Parathyroid adenoma (tissue), 2 donors: ENCODE measurements around the gene CNTNAP2.

Source experiments
- H2AFZ ChIP-seq: fragments of 300-600 bp; sonication (generic); one replicate; pipeline ENCODE4 v1.7.0; 2017; ENCODE audit warnings: antibody characterized with exemption, mild to moderate bottlenecking
- H3K27ac ChIP-seq: fragments of 300-600 bp; sonication (generic); one replicate; pipeline ENCODE4 v1.7.0; 2017
- H3K27me3 ChIP-seq: fragments of 300-600 bp; sonication (generic); one replicate; pipeline ENCODE4 v1.7.0; 2017; ENCODE audit warnings: low read length; ENCODE audit not compliant: control insufficient read depth, insufficient read depth
- H3K36me3 ChIP-seq: fragments of 300-600 bp; sonication (generic); one replicate; pipeline ENCODE4 v1.7.0; 2017; ENCODE audit warnings: low read length; ENCODE audit not compliant: control insufficient read depth, insufficient read depth
- H3K4me1 ChIP-seq: fragments of 300-600 bp; sonication (generic); one replicate; pipeline ENCODE4 v1.7.0; 2017; ENCODE audit warnings: control low read depth
- H3K4me2 ChIP-seq: fragments of 300-600 bp; sonication (generic); one replicate; pipeline ENCODE4 v1.7.0; 2017; ENCODE audit warnings: low read length
- H3K4me3 ChIP-seq: fragments of 300-600 bp; sonication (generic); one replicate; pipeline ENCODE4 v1.7.0; 2017; ENCODE audit warnings: low read depth, low read length
- H3K79me2 ChIP-seq: fragments of 300-600 bp; sonication (generic); one replicate; pipeline ENCODE4 v1.7.0; 2017; ENCODE audit warnings: control low read depth
- H3K9ac ChIP-seq: fragments of 300-600 bp; sonication (generic); one replicate; pipeline ENCODE4 v1.7.0; 2017; ENCODE audit warnings: mild to moderate bottlenecking
- H3K9me3 ChIP-seq: fragments of 300-600 bp; sonication (generic); one replicate; pipeline ENCODE4 v1.7.0; 2017; ENCODE audit warnings: low read length; ENCODE audit not compliant: control insufficient read depth
- CTCF ChIP-seq: fragments of 300-600 bp; sonication (generic); IDR thresholded peaks from one replicate; pipeline ENCODE4 v1.7.0; 2017; ENCODE audit warnings: antibody characterized with exemption, mild to moderate bottlenecking
- donor health status: primary hyperparathyroidism.

The CNTNAP2 gene

DNA sequence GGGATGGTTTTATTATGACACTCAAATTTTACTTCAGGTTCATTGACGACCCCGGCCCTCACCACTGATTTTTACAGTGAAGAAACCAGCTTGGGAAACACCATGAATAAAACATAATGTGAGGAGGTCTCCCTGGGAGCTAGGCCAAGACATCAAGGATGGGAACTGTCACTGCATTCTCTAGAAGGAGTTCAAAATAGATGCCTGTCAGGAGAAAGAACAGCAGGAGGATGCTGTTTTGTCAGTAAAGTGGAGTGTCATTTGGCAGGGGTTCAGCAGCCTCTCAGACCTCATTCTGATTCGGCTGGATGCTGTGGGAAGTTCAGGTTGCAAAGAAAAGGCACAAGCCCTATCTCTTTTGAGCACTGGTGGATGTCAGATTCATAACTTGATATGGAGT is 2113.7 kb downstream of the CNTNAP2 start:
- H3K4me2 ChIP-seq, result no peak overlapping the region
- H3K79me2 ChIP-seq, result no peaks in the 10 kb centered on the region
- TF ChIP-seq CTCF, result no peak
- no peak overlapping the region for H3K9ac ChIP-seq
- no peaks in the 10 kb centered on the region for H3K4me1 ChIP-seq
- H3K27ac ChIP-seq, result no peak overlapping the region
- H2AFZ ChIP-seq, result no peak overlapping the region
- no peak overlapping the region for H3K4me3 ChIP-seq
- no peaks in the 10 kb centered on the region for H3K9me3 ChIP-seq
- no peaks in the 10 kb centered on the region for H3K36me3 ChIP-seq
- no peaks in the 10 kb centered on the region for H3K27me3 ChIP-seq

DNA sequence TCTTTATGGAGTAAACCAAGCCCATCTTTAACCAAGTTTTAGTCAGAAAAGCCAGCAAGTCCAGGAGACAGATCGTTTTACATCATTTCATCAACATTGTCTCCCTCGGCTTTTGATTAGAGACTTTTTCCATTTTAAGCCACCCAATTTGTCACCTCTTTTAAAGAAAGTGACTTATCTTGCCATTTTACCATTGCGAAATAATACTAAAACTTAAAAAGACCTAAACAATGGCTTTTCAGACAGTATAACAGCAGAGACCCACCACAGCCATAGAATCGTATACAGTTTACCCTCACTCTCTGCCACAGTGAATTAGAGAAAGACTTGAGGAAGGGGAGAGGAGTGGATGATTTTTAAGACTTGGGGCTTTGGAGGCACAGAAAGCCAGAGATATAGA is 2114.3 kb downstream of the CNTNAP2 start:
- Histone ChIP-seq H3K4me2 (no peak overlapping the region), H3K27me3 (no peaks in the 10 kb centered on the region), H3K9me3 (no peaks in the 10 kb centered on the region), H3K4me3 (no peak overlapping the region), H3K27ac (no peak overlapping the region), H3K4me1 (no peaks in the 10 kb centered on the region), H3K9ac (no peak overlapping the region), H3K36me3 (no peaks in the 10 kb centered on the region), H3K79me2 (no peaks in the 10 kb centered on the region), H2AFZ (no peak overlapping the region)
- no peak for TF ChIP-seq CTCF

DNA sequence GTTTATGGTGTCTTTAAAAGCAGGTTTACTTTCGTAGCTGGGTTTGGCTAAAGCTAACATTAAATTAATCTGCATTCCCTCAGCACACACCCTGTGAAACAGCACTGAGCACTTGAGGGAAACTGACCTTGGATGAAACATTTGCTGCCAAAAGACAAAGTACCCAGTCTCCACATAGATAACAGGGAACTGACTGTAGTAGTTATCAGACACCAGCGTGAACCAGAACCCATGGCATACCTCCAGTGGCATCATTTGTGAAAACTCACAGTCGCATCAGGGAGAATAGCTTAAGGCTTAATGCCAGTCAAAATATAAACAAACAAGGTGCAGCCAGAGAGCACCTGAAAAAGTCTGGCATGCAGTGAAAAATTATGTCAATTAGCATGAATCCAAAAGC is 2116.2 kb downstream of the CNTNAP2 start:
- no peaks in the 10 kb centered on the region for H3K27me3 ChIP-seq
- no peak overlapping the region for H3K9ac ChIP-seq
- H3K79me2 ChIP-seq, result no peaks in the 10 kb centered on the region
- no peaks in the 10 kb centered on the region for H3K36me3 ChIP-seq
- no peak overlapping the region for H3K4me3 ChIP-seq
- H3K4me1 ChIP-seq, result no peaks in the 10 kb centered on the region
- H3K9me3 ChIP-seq, result no peaks in the 10 kb centered on the region
- no peak overlapping the region for H2AFZ ChIP-seq
- no peak overlapping the region for H3K27ac ChIP-seq
- no peak overlapping the region for H3K4me2 ChIP-seq
- TF ChIP-seq CTCF, result no peak

DNA sequence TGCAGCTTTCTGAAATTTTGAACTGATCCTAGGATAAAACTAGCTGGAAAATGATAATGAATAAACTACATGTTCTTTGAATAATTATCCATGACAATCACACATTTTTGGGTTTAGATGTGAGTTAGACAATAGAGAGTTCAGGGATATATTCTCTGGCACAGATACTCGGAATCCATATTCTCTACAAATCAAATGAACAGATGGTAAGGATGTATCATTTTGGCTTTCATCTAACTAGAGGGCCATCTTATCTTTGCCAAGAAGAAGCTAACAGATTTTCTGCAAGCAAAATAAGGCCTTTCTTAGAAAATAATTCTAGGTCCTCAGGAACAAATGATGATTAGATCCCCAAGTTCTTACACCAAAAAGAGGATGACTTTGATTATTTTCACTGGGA is 2118.1 kb downstream of the CNTNAP2 start:
- Histone ChIP-seq H2AFZ (no peak overlapping the region), H3K36me3 (no peaks in the 10 kb centered on the region), H3K27me3 (no peaks in the 10 kb centered on the region), H3K9ac (no peak overlapping the region), H3K9me3 (no peaks in the 10 kb centered on the region), H3K27ac (no peak overlapping the region), H3K79me2 (no peaks in the 10 kb centered on the region), H3K4me1 (no peaks in the 10 kb centered on the region), H3K4me3 (no peak overlapping the region), H3K4me2 (no peak overlapping the region)
- no peak for TF ChIP-seq CTCF

GRCh38 chr7:148238761-148239325 is 2122.2 kb downstream of the CNTNAP2 start:
- Histone ChIP-seq H3K4me1 (no peaks in the 10 kb centered on the region), H3K27ac (no peak overlapping the region), H3K4me3 (no peak overlapping the region), H2AFZ (no peak overlapping the region), H3K4me2 (no peak overlapping the region), H3K79me2 (no peaks in the 10 kb centered on the region), H3K27me3 (no peaks in the 10 kb centered on the region), H3K9ac (no peak overlapping the region), H3K36me3 (no peaks in the 10 kb centered on the region), H3K9me3 (no peaks in the 10 kb centered on the region)
- no peak for TF ChIP-seq CTCF
